Measurements from ENCODE around the gene TMEM205.
"Not testable (repeated sequence)": the region's sequence is repeated elsewhere in the genome, so short reads cannot be mapped to it uniquely, and the experiment has no call there.

TMEM205 gene

GRCh38 chr19:11373166-11373884 is 27.3 kb upstream of the TMEM205 start:
- DNase-seq (ENCODE audit: low read depth in 2 of 2), result no peak

DNA sequence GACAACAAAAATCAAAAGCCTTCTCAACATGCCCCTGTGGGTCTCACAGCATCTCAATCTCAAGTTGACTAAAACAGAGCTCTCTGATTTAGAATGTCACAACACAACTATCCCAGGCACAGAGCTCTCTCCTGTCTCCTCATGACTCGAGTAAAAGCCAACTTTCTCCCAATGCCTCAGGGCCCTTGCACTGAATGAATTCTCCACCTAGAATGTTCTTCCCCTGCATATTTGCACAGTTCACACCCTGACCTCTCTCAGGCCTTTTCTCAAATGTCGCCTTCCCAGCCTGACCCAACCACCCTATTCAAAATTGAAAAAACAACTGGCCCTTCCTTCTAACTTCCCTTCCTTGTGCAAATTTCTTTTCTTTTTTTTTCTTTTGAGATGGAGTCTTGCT is 24.7 kb upstream of the TMEM205 start:
- DNase-seq (ENCODE audit: low read depth in 2 of 2), result no peak

DNA sequence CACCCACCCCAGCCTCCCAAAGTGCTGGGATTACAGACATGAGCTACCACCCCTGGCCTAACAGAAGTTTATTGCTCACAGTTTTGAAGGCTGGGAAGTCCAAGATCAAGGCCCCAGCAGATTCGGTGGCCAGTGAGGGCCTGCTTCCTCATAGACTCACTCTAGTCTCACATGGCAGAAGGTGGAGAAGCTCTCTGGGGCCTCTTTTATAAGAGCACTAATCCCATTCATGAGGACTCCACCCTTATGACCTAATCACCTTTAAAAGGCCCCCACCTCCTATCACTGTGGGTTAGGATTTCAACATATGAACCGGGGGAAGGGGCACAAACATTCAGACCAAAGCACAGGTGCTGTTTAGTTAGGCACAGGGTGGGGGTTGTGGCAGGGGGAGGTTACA is 21.5 kb upstream of the TMEM205 start:
- DNase-seq (ENCODE audit: low read depth in 2 of 2), result no peak

DNA sequence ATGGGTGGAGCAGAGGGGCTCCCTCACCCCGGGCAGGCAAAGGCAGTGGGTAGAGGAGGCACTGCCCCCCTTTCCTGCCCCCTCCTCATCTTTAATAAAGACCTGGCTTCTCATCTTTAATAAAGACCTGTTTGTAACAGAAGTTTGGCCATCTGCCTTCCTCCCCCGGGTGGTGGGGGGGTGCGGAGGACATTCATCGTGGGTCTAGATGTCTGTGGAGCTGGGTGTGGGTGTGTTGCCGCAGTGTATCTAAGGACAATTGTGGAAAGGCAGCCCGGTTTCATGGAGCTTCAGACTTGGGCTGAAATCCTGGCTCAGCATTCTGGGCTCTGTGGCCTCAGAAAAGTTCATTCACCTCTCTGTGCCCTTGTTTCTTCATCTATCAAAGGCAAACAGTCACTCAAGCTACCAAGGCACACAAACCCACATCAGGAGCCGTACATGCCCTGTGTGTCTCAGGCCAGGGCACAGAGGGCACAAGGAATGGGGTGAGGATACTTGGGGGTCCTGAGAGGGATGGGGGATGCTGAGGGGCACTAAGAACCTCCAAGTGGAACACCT is 19.6 kb upstream of the TMEM205 start:
- no peak for DNase-seq (ENCODE audit: low read depth in 2 of 2)

- no peak for DNase-seq (ENCODE audit: low read depth in 2 of 2)
Measured at GRCh38 chr19:11364935-11365334, 18.9 kb upstream of the TMEM205 start.

DNA sequence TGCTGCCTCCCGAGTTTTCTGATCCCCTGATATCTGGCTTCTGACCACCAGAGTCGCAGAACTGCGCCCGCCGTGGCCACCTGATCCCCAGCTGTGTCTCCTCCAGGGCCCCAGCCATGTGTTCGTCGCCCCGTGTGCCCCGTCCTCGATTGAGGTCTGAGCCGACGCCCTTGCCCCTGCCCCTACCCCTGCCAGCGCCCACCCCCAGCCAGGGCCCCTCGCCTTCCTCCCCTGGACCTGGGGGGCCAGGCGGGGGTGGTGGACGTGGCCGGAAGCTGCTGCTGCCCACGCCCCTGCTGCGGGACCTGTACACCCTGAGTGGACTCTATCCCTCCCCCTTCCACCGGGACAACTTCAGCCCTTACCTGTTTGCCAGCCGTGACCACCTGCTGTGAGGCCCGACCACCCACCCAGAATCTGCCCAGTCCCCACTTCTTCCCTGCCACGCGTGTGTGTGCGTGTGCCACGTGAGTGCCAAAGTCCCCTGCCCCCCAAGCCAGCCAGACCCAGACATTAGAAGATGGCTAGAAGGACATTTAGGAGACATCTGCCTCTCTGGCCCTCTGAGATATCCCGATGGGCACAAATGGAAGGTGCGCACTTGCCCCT is 18.3 kb upstream of the TMEM205 start:
- DNase-seq (ENCODE audit: low read depth in 2 of 2), result no peak

DNA sequence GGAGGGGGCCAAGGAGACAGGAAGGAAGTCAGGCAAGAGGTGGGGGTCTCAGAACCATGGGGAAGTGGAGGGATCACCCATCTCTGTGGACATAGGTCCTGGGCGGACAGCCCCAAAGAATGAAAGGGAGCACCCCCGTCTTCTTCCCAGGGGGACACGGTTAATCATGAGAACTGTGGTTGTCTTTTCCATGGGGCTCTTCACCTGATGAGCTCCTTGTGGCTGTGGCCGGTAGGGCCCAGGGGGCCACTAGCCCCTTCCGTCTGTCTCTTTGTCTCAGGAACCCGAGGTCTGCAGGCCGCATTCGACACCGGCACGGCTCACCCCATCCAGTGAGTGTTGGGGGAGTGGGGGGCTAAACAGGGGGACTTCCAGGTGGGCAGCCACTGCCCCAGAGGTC is 17.8 kb upstream of the TMEM205 start:
- no peak for DNase-seq (ENCODE audit: low read depth in 2 of 2)

DNA sequence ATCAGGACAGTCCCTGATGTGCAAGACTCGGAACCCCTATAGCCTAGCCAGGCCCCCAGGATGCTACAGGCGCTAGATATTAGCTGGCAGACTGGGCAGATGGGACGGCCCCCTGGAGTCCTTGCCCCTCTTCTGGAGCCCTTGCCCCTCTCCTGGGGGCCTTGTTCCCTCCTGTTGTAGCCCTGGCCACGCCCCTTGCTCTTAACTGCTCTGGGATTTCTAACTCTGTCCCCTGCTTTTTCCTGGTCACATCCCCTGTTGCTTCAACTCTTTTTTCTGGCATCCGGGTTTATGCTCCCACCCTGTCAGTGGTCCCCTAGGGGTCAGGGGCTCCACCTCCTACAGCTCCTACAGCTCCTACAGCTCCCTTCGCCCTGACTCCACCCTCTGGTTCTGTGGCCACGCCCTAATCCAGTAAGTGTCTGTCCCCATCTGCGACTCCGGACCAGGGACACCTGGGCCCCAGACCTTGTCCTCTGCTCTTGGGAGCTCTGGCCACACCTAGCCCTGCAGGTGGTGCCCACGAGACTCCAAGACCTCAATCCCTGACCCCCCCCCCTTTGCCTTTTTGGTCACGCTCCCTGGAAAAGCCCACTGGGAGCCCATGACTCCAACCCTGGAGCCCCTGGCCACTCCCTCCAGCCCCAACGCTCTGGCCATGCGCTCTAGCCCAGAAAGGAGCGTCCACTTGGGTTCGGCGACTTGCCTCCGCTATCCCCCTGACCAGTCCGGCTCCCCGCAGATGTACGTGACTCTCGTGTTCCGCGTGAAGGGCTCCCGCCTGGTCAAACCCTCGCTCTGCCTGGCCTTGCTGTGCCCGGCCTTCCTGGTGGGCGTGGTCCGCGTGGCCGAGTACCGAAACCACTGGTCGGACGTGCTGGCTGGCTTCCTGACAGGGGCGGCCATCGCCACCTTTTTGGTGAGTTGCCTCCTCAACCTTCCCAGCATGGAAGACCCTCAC is 16.0 kb upstream of the TMEM205 start:
- no peak for DNase-seq (ENCODE audit: low read depth in 2 of 2)

GRCh38 chr19:11361037-11361770 is 15.1 kb upstream of the TMEM205 start:
- no peak for DNase-seq (ENCODE audit: low read depth in 2 of 2)

DNA sequence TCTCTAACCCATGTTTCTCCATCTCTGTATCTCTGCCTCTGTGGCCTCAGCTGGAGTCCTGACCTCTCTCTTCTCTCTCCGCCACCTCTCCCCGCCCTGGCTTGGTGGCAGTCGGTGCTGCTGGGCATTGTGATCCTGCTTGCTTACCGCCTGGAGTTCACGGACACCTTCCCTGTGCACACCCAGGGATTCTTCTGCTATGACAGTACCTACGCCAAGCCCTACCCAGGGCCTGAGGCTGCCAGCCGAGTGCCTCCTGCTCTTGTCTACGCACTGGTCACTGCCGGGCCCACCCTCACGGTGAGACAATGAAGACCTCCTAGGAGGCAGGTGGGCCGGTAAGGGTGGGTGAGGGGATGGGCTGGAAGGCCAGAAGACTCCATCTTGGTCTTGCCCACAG is 13.4 kb upstream of the TMEM205 start:
- no peak for DNase-seq (ENCODE audit: low read depth in 2 of 2)

DNA sequence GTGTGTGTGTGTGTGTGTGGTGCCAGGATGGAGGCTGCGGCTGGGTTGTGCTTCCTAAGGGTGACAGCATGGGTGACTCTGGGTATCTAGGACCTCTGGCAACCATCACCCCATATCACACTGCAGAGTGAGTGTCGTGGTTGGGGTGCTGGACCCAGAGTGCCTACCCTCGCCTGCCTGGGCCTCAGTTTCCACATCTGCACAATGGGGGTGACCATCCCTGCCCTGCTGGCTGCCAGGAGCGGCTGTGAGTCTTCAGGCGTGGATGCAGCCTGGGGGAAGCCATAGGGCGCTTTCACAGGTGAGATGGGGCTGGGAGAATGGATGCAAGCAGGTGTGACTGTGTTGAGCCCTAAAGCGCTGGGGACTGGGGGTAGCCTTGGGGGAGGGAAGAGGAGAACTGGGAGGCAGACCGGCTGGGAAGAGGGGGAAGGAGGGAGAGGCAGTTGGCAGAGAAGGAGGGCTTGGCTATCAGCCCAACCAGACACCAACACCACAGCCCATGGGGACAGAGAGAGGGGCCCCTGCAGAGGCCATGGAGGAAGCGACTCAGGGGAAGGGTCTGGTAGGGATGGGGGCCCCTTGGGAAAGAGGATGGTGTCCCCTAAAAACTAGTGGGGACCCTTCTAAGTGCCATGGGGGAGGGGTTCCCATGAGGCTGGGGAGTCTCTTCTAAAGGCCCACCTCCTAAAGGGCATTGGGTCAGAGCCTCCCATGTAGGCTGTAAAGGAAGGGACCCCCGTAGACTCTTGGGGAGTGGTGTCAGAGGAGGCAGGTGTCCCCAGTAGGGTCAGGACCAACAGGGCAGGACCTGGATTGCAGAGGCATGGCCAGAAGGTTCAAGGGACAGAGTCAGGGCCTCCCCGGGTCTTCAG is 10.8 kb upstream of the TMEM205 start:
- no peak for DNase-seq (ENCODE audit: low read depth in 2 of 2)

- no peak for DNase-seq (ENCODE audit: low read depth in 2 of 2)
Measured at GRCh38 chr19:11356074-11356397, 10.0 kb upstream of the TMEM205 start.

DNA sequence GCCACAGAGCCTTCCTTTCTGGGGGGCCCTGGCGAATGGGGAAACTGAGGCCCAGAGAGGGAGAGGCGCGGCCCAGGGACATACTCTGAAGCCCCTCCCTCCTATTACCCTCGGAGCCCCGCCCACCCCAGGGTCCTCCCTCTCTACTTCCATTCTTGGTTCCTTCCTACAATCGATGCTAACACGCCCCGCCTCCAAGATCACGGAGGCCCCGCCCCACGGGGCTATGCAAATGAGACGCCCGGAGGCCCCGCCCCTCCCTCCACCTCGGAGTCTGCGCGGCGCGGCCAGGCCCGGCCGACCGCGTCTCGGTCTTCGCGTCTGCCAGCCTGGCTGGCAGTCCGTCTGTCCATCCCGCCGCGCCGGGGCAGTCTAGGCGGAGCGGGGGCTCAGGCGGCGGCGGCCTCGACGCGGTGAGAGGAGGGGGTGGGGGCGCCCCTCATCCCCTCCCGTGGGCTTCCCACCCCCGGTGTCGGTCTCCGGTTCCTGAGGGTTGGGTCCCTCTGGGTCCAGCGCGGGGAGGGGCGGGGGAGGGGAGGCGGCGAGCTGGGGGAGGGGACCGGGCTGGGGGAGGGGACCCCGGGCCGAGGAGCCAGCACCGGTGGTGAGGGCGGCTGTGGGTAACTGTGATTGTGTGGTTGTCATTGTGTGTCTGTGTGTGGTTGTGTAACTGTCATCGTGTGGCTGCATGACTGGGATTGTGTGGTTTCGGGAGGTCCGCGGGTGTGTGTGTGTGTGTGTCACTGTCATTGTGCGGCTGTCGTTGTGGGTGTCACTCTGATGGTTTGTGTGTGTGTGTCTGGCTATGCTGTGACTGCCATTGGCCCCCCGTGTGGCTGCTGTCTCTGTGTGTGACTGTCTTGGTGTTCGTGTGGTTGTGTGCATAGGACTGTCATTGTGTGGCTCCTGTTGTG is 9.3 kb upstream of the TMEM205 start, which contains the start of gene PLPPR2:
Gene PLPPR2 (plus strand): TSS at position 273 of the 914 bp plus-strand sequence. CDS start 2,242 bp downstream, outside the sequence.
- peak; percentile 75 to 85 for DNase-seq (ENCODE audit: low read depth in 2 of 2)

DNA sequence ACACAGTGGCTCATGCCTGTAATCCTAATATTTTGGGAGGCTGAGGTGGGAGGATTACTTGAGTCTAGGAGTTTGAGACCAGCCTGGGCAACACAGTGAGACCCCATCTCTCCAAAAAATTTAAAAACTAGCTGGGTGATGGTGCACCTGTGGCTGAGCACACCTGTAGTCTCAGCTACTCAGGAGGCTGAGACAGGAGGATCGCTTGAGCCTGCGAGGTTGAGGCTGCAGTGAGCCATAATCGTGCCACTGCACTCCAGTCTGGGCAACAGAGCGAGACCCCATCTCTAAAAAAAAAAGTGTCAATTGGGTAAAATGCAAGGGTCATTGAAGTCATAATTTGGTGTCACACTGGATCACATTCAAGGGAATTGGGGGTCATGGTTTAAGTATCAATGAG is 8.0 kb upstream of the TMEM205 start:
- not testable (repeated sequence) for DNase-seq (ENCODE audit: low read depth in 2 of 2)

GRCh38 chr19:11349171-11349570 is 3.1 kb upstream of the TMEM205 start:
- no peak for DNase-seq (ENCODE audit: low read depth in 2 of 2)

DNA sequence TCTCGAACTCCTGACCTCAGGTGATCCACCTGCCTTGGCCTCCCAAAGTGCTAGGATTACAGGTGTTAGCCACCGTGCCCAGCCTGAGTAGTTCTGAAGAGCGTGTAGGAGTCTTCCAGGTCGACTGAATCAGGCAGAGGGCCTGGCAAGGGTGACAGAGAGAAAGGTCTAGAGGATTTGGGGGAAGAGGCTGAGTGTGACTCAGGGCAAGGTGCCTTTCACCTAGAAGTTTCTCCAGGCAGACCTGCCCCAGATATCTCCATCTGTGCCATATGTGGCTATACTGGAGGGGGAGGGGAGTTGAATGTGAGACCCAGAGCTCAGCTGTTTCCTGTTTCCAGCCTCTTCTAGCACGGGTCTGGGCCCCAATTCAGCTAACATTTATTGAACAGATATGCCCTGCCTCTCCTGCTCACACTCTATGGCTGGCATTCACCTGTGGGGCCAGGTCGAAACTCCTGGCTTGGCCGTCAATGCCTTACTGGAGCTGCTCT is 1.5 kb upstream of the TMEM205 start:
- DNase-seq (ENCODE audit: low read depth in 2 of 2), result no peak

- DNase-seq (ENCODE audit: low read depth in 2 of 2), result no peak
Measured at GRCh38 chr19:11345122-11345803, 805 bp downstream of the TMEM205 start.

- no peak for DNase-seq (ENCODE audit: low read depth in 2 of 2)
Measured at GRCh38 chr19:11342429-11342828, 3.6 kb downstream of the TMEM205 start.

DNA sequence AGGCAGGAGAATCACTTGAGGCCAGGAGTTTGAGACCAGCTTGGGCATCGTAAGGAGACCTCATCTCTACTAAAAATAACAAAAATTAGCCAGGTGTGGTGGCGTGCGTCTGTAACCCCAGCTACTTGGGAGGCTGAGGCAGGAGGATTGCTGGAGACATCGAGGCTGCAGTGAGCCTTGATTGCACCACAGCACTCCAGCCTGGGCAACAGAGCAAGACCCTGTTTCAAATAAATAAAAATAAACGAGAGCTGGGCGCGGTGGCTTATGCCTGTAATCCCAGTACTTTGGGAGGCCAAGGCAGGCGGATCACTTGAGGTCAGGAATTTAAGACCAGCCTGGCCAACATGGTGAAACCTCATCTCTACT is 6.0 kb downstream of the TMEM205 start:
- DNase-seq (ENCODE audit: low read depth in 2 of 2), result not testable (repeated sequence)

All from activated CD4-positive, alpha-beta T cell treated with anti-CD3 and anti-CD28 coated beads for 24 hours (primary cell).